ENCODE data around the gene ELK4. TPM values are rescaled to one million over a fixed set of nuclear protein-coding genes. Genes with fewer than 3 reads are reported as not detected.
A peak's percentile ranks its signal among the peaks of the same experiment; 100 is the strongest.

The ELK4 gene
- total RNA-seq (2014; rRNA removed; shearing (Covaris generic)), result 41.5 and 41.8 TPM in 2 replicates
- polyA plus RNA-seq (2014; cell fraction: nucleus; rRNA removed), result 22.8 and 38.0 TPM in 2 replicates

- peak; percentile 99 for DNase-seq (ENCODE audit: extremely low read depth, low read depth)
These were observed at the start of gene ELK4 for GRCh38 chr1:205631768-205632668. ELK4 (minus strand) TSS chr1:205632011; CDS start chr1:205623882, 8,129 bp downstream.

GRCh38 chr1:205681364-205681763 is 49.6 kb upstream of the ELK4 start:
- no peak for DNase-seq (ENCODE audit: extremely low read depth, low read depth)

GRCh38 chr1:205680073-205680851 is 48.5 kb upstream of the ELK4 start, which contains the start of gene SLC45A3:
SLC45A3 (minus strand) TSS chr1:205680509; CDS start chr1:205664656, 15,853 bp downstream.
- DNase-seq (ENCODE audit: extremely low read depth, low read depth), result peak; percentile 17

- DNase-seq (ENCODE audit: extremely low read depth, low read depth), result no peak
These were observed 46.7 kb upstream of the ELK4 start for GRCh38 chr1:205678286-205679111.

- no peak for DNase-seq (ENCODE audit: extremely low read depth, low read depth)
These were observed 45.4 kb upstream of the ELK4 start for GRCh38 chr1:205677167-205677566.

GRCh38 chr1:205676597-205676996 is 44.8 kb upstream of the ELK4 start:
- no peak for DNase-seq (ENCODE audit: extremely low read depth, low read depth)

GRCh38 chr1:205676002-205676401 is 44.2 kb upstream of the ELK4 start:
- no peak for DNase-seq (ENCODE audit: extremely low read depth, low read depth)

- DNase-seq (ENCODE audit: extremely low read depth, low read depth), result no peak
These were observed 43.4 kb upstream of the ELK4 start for GRCh38 chr1:205675247-205675646.

- DNase-seq (ENCODE audit: extremely low read depth, low read depth), result no peak
These were observed 41.2 kb upstream of the ELK4 start for GRCh38 chr1:205672970-205673369.

- DNase-seq (ENCODE audit: extremely low read depth, low read depth), result no peak
These were observed 40.6 kb upstream of the ELK4 start for GRCh38 chr1:205672395-205672889.

- DNase-seq (ENCODE audit: extremely low read depth, low read depth), result no peak
These were observed 39.0 kb upstream of the ELK4 start for GRCh38 chr1:205670611-205671430.

GRCh38 chr1:205670150-205670446 is 38.3 kb upstream of the ELK4 start:
- no peak for DNase-seq (ENCODE audit: extremely low read depth, low read depth)

- no peak for DNase-seq (ENCODE audit: extremely low read depth, low read depth)
These were observed 37.7 kb upstream of the ELK4 start for GRCh38 chr1:205669341-205670149.

GRCh38 chr1:205668951-205669340 is 37.1 kb upstream of the ELK4 start:
- DNase-seq (ENCODE audit: extremely low read depth, low read depth), result no peak

- no peak for DNase-seq (ENCODE audit: extremely low read depth, low read depth)
These were observed 36.3 kb upstream of the ELK4 start for GRCh38 chr1:205667909-205668643.

GRCh38 chr1:205666372-205667166 is 34.8 kb upstream of the ELK4 start:
- no peak for DNase-seq (ENCODE audit: extremely low read depth, low read depth)

All from NCI-H460 (cell line).